NOMO-1 (cell line): ENCODE data around the gene VPS4A.
"Not testable (repeated sequence)": the region's sequence is repeated elsewhere in the genome, so short reads cannot be mapped to it uniquely, and the experiment has no call there.

ENCODE experiments used
- DNase-seq, 2 experiments: peaks; one replicate each; lab custom pipeline; 2025; ENCODE audit not compliant: unreplicated experiment in 2 of 2; lab: John Stamatoyannopoulos, UW

Gene VPS4A

DNA sequence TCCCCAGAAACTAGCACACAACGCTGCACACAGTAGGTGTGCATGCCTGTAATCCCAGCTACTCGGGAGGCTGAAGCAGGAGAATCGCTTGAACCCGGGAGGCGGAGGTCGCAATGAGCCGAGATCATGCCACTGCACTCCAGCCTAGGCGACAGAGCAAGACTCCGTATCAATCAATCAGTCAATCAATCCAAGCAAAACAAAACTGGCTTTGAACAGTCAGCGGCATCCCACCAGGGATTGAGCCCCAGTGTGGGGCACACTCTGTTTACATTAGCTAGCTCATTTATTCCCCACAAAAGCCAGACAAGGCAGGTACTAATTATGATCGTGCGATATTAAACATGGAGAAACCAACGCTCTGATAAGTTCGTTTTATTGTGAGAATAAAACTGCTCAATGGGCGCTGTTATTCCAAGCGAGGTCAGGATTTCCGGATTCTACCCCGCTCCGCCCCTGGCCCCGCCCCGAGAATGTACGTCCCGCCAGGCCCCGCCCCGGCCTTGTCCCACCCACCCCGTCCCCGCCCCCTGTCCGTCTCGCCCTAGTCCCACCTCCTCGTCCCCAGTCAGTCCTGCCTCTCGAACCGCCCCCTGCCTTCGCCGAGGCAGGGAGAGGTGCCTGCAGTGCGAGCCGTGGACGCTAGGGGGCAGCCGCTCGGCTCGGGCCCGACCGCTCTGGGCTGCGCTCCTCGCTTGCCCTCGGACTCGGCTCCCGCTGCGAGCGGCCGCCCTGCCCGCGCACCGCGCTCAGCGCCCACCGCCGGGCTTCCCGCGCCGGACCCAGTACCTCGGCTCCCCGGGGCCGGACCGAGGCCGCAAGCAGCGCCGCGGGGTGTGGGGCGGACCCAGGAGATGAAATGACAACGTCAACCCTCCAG lies at the start of gene VPS4A:
VPS4A (plus strand) TSS at position 698 of the 880 bp plus-strand sequence; CDS start at position 860, 162 bp downstream.
- DNase-seq: peak; percentile 94 to 97

DNA sequence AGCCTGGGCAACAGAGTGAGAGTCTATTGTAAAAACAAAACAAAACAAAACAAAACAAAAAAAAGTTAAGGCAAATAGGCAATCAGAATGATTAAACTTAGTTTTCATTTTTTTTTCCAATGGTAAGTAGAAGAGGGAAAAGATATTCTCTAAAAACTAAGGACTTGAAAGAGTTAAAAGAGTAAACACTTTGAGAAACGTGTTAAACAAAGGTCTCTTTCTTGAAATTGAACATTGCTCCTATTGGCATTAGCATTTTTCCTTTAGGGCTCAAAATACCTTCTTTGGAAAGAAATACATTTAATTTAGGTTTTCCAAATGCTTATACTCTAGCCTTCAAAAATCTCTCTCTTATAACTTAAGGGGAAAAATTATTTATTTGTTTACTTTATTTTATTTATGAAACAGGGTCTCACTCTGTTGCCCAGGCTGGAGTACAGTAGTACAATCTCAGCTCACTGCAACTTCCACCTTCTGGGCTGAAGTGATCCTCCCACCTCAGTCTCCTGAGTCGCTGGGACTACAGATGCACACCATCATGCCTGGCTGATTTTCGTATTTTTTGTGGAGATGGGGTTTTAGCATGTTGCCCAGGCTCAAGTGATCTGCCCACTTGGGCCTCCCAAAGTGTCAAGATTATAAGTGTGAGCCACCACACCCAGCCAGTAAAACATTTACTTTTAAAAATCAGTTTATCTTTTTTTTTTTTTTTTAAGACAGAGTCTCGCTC lies 44.7 kb upstream of the VPS4A start:
- no peak for DNase-seq

DNA sequence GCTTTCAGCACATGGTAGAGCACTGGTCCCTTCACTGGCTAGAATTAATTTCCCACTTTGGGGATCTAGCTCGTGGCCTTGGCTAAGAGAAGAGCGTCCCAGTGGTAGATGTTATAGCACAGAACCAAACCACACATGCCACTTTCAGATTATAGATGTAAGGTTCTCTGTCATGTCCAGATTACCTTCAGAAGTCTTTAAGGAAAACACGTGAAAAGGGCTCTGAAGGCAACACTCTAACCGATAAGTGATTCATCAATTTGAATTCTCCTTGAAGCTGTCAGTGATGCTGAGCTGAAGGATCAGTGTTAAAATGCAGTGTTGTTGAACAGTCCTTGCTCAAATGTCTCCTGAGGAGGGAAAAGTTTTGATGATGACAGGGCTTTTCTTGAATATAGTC lies 43.5 kb upstream of the VPS4A start:
- DNase-seq: no peak

DNA sequence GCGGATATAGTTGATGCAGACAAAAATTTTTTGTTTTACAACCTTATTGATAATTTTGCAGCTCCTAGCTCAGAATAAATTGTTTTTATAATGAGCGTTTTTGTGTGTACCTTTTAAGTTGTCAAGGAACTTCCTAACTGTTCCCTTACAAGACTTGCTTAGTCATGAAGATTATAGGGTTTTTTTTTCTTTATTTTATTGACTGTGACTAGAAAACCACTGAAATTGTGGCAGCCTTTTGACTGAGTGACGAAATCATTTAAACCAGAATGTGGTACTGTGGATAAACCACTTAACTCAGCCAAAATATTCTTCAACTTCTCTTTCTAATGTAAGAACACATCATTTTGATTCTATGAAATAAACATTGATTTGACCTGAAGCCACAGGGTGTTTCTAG lies 40.8 kb upstream of the VPS4A start:
- DNase-seq: peak; percentile 9 to 69

DNA sequence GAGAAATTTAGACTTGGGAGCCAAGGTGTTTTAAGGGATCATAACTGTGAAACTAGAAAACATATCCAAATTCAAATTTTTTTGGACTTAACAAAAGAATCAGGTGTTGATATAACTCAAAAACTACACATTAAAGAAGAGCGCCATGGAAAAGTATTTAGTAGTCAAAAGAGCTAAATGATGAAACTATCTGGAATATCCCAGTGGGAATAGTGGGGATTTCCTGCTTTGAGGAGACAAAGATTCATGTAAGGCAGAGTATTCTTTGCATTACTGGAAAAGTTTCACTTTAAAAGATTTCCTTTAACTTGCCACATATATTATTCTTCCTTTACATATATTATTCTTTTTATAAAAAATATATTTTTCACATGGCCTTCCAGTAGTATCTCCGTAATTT lies 40.3 kb upstream of the VPS4A start:
- no peak for DNase-seq

DNA sequence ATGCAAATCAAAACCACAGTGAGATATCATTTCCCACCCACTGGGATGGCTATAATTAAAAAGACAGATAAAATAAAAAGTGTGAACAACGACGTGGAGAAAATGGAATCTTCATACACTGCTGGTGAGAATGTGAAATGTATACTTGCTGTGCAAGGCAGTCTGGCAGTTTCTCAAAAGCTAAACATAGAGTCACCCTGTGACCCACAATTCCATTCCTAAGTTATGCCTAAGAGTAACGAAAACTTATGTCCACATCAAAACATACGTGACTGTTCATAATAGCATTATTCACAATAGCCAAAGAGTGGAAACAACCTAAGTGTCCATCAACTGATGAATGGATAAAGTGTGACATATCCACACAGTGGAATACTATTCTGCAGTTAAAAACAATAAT lies 38.1 kb upstream of the VPS4A start:
- DNase-seq: no peak

DNA sequence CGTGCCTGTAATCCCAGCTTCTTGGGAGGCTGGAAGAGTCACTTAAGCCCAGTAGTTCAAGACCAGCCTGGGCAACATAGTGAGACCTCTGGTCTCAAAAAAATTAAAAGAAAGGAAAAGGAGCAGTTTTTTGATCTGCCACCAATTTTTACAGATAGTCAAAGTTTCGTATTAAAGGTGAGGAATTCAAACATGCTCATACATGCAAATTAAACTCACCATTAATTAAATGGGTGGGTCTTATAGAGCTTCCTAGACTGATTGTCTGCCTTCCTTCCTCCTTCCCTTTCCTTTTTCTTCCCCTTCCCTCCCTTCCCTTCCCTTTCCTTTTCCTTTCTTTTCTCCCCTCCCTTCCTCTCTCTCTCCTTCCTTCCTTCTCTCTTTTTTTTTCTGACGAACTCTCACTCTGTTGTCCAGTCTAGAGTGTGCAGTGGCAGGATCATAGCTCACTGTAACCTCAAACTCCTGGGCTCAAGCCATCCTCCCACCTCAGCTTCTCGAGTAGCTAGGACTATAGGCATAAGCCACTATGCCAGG lies 36.4 kb upstream of the VPS4A start:
- no peak for DNase-seq

DNA sequence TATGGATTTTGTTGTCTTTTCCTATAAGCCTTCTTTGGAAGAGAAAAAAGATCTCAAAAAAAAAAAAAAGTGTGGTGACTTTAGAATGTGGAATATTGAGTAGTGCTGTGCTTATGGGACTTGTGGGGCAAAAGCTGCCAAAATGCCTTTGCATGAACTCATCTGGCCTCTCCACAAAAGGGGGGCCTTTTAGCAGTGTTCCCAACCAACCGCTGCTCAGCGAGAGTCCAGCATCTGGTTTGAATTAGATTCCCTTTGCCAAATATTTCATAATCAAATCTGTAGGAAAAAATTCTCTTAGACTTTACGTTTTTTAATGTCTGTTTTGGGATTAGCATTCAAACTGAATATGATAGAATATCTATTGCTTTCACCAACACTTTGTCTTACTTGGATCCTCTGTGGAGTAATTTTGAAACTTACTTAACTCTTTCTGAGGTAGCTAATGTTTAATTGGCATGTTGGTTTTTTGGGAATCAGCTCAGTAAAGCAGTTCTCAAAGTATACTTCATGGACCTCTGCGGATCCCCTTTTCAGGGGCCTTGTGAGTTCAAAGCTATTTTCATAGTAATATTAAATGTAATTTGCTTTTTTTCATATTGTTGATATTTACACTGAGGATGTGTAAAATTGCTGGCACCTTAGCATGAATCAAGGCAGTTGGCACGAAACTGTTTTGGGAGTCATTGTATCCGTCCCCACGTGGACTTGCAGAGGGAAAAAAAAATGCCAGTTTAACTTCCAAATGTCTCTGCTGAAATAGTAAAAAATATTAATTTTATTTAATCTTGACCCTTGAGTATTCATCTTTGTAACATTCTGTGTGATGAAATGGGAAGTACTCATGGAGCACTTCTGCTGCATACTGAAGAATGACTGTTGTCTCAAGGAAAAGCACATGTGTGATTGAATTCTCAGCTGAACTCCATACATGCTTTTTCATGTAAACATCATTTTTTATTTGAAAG lies 34.7 kb upstream of the VPS4A start:
- no peak for DNase-seq

DNA sequence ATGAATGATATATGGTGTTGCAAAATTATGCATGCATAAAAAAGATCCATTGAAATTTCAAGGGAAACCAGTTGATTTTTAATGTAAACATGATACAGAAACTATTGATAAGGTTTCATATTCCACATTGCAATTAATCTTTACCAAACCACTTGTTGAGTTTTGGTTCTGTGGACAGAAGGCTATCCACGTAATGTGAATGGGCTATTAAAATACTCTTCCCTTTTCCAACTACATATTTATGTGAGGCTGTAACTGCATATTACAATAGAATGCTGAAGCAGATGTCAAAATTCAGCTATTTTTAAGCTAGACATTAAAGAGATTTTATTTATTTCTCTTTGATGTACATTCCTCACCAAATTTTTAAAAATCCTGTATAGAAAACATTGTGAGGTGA lies 33.7 kb upstream of the VPS4A start:
- DNase-seq: no peak

DNA sequence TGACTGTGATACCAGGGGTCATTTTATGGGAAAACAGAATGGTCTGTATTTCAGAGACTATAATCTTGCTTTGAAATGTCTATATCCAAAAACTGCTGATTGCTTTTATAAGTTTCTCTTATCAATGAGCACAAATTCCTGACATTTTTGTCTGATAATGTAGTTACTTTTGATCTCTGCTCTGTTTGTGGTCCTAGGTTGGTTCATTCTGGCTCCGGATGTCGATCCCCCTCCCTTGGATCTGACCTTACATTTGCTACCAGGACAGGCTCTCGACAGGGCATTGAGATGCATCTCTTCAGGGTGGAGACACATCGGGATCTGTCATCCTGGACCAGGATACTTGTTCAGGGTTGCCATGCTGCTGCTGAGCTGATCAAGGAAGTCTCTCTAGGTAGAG lies 27.3 kb upstream of the VPS4A start:
- DNase-seq: no peak

DNA sequence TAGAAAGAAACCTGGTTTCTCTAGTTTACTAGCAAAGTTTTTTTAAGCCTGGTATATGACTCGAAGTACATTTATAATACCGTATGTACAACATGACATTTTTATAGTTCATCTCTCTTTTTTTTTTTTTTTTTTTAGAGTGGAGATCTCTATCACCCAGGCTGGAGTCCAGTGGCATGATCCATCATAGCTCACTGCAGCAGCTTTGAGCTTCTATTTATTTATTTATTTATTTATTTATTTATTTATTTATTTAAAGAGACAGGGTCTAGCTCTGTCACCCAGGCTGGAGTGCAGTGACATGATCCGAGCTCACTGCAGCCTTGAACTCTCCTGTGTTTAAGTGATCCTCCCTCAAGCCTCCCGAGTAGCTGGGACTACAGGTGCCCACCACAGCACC lies 25.9 kb upstream of the VPS4A start:
- no peak for DNase-seq

DNA sequence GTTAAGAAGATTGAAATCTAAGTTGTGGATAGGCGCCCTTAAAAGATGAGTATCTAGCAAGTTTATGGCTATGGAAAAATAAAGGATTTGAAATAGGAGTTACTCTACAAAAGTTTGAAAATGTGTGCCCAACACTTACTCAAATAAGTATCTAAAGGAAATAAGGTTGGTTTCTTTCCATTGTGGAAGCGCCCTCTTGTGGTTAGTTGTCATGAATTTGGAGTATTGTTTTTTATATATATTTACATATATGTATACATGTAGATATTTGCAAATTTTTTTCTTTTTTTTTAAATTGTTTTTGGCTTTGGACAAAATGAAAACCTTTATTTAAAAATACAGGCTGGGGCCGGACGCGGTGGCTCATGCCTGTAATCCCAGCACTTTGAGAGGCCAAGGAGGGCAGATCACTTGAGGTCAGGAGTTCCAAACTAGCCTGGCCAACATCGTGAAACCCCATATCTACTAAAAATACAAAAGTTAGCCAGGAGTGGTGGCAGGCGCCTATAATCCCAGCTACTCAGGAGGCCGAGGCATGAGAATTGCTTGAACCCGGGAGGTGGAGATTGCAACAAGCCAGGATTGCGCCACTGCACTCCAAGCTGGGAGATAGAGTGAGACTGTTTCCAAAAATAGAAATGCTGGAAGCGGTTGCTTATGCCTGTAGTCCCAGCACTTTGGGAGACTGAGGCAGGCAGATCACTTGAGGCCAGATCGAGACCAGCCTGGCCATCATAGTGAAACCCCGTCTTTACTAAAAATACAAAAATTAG lies 24.0 kb upstream of the VPS4A start:
- DNase-seq: peak in 1 of 2 experiments; percentile 48

DNA sequence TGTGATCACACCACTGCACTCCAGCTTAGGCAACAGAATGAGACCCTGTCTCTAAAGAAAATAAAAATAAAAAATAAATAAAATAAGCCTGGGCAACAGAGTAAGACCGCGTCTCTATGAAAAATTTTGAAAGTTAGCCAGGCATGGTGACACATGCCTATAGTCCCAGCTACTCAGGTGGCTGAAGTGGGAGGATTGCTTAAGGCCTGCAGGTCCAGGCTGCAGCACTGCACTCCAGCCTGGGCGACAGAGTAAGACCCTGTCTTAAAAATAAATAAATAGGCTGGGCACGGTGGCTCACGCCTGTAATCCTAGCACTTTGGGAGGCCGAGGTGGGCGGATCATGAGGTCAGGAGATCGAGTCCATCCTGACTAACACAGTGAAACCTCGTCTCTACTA lies 19.5 kb upstream of the VPS4A start:
- not testable (repeated sequence) for DNase-seq

DNA sequence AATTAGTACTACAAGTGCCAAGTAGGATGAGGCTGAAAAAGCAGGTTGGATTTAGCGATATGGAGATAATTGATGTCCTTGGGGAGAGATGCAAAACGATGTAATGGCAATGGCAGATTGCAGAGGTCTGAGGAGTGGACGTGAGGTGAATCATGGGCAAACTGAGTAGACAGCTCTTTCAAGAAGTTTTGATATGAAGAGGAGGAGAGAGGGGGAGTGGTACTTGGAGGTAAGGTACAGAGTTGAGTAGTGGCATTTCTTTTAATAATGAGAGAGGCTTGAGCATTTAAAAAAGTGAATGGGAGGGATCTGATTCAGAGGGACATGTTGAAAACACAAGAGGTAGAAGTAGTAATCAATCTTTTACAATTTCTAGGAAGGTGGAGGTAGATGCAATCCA lies 17.7 kb upstream of the VPS4A start:
- no peak for DNase-seq

DNA sequence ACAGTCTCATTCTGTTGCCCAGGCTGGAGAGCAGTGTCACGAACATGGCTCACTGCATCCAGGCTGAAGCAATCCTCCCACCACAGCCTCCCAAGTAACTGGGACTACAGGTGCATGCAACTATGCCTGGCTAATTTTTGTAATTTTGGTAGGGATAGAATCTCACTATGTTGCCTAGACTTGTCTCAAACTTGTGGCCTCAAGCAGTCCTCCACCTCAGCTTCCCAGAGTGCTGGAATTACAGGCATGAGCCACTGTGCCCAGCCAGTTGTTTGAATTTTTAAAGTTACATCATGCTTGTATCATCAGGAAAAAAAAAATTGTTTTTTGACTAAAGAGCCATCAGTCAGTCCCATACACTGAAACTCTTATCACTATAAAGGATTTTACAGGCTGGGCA lies 17.1 kb upstream of the VPS4A start:
- no peak for DNase-seq

DNA sequence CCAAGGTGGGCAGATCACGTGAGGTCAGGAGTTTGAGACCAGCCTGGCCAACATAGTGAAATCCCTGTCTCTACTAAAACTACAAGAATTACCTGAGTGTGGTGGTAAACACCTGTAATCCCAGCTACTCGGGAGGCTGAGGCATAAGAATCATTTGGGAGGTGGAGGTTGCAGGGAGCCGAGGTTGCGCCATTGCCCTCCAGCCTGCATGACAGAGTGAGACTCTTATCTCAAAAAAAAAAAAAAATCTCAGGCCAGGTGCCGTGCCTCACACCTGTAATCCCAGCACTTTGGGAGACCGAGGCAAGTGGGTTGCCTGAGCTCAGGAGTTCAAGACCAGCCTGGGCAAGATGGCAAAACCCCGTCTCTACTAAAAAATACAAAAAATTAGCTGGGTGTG lies 14.4 kb upstream of the VPS4A start:
- DNase-seq: not testable (repeated sequence)

DNA sequence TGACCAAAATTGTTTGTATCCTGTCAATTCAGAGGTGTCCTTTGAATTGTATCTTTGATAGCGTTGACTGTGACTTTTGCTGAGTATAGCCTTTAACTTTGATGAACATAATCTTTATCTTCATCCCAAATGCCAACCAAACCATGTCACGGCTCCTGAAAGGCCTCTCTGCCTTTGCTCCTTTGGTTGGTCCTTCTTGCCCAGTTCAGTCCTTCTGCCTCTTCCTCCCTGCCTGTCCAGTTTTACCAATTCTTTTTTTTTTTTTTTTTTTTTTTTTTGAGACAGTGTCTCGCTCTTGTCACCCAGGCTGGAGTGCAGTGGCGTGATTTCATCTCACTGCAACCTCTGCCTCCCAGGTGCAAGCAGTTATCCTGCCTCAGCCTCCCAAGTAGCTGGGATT lies 12.9 kb upstream of the VPS4A start:
- DNase-seq: no peak

DNA sequence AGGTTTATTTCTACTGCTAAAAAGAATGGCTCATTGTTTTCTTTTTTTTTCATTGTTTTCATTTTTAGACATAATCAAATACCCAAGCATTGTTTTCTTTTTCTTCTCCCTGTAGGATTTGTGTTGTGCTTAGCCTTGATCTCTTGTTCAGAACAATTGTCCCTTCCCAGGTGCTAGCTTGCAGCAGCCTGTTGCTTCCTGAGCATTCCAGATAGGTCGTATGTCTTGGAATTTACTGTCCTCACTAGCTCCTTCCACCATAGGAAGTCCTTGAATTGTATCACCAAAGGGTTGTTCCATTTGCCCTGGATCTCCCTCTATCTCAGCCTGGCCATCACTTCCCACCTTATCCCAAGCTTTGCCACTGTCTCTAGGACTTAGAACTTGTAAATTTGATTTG lies 10.0 kb upstream of the VPS4A start:
- no peak for DNase-seq

DNA sequence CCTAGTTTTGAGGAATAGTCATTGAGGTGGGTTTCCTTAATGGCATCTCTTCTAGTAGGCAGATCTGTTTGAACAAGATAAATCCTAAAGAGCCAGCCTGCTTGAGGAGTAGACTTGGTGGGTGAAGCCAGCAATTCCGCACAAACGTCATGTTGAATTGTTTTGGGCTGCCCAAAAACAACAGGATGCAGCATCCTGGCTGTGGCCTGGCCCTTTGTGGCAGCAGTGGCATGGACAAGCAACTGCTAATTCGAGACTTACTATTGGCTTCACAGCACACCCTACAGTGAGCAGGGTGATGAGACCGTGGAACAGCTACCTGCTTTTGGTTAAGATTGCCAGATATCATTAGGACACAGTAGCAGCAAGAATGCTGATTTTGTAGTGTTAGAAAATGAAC lies 9.3 kb upstream of the VPS4A start:
- no peak for DNase-seq

DNA sequence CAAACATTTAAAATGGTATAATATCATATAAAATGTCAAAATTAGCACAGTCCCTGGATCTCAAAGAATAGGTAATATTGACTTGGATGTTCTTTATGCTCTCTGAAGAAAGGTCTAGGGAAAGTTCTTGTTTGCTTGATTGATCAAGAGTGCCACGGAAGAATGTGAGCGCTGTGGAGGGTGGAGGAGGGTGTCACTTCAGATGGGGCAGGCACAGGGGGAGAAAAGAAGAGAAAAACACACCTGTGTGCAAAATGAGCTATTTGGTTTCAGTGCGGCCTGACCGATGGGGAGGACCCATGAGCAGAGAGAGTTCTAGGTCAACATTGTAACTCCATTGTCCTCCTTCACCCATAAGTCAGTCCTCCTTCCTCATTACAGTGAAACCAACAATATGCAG lies 8.8 kb upstream of the VPS4A start:
- DNase-seq: no peak
